AG04450 (cell line): Measurements from ENCODE around the gene COL13A1. TPM values are rescaled to one million over a fixed set of nuclear protein-coding genes. Genes with fewer than 3 reads are reported as not detected.

Experiments
- CTCF ChIA-PET: fragments of 300-600, 350-600 bp; formaldehyde crosslinking; extraction: SDS; loops from one replicate; lab custom pipeline; 2022; ENCODE audit warnings: antibody characterized with exemption, inconsistent platforms; lab: Charles Lee
- POLR2A ChIA-PET: fragments of 350-600 bp; formaldehyde crosslinking; extraction: SDS; loops from one replicate; lab custom pipeline; 2021; ENCODE audit warnings: antibody characterized with exemption, inconsistent platforms; lab: Yijun Ruan, JAX
- DNase-seq: peaks from one replicate; pipeline ENCODE4 v3.0.0-alpha.2; 2011; ENCODE audit warnings: low read depth, low spot score
- H3K27ac ChIP-seq: one replicate; pipeline ENCODE4 v1.5.1; 2012; ENCODE audit warnings: low read depth, low read length, control low read depth
- H3K27me3 ChIP-seq: one replicate; pipeline ENCODE4 v1.6.0; 2012; ENCODE audit warnings: low read length; ENCODE audit not compliant: control insufficient read depth, insufficient read depth
- H3K4me3 ChIP-seq: 2 replicates; pipeline ENCODE4 v1.5.1; 2011; ENCODE audit warnings: mild to moderate bottlenecking, low read depth, low read length, control low read depth
- H3K9me3 ChIP-seq: 2 replicates; pipeline ENCODE4 v1.5.1; 2012; ENCODE audit warnings: low read length; ENCODE audit not compliant: control insufficient read depth, insufficient read depth
- CTCF ChIP-seq: IDR thresholded peaks from 2 replicates; pipeline ENCODE4 v1.5.1; 2011; ENCODE audit warnings: low read depth, low read length, control low read depth, inconsistent platforms
- polyA plus RNA-seq: library from polyadenylated mRNA; depleted of rRNA; stranded (reverse); fragments of >200 nt; gene quantifications from 2 replicates; pipeline ENCODE4 v1.2.3, GENCODE V29; 2011

COL13A1 gene
- polyA plus RNA-seq, 1 experiment, result 13.1 TPM

- no peak for DNase-seq
- H3K27me3 ChIP-seq, result no peaks in the 10 kb centered on the region
- H3K4me3 ChIP-seq, result no peak overlapping the region
- ChIA-PET CTCF (interaction anchor here (2.4 kb wide), 1 partner anchor 114 kb away, joined by 10 read pairs; no protein-coding TSS in a partner anchor), POLR2A (no interaction called here)
- no peaks in the 10 kb centered on the region for H3K9me3 ChIP-seq
- TF ChIP-seq CTCF, result no peak
- no peak overlapping the region for H3K27ac ChIP-seq
Observed at GRCh38 chr10:69902835-69903535, 101.3 kb downstream of the COL13A1 start.

- POLR2A ChIA-PET, result no interaction called here
Observed at GRCh38 chr10:69904533-69904932, 102.8 kb downstream of the COL13A1 start.

GRCh38 chr10:69906425-69906824, 104.7 kb downstream of the COL13A1 start:
- CTCF ChIA-PET, result interaction anchor here (0.5 to 3.0 kb wide), 2 partner anchors 8 to 102 kb away, joined by 3 to 20 read pairs; no protein-coding TSS in a partner anchor

More at GRCh38 chr10:69904533-69904932, 102.8 kb downstream of the COL13A1 start:
- CTCF ChIA-PET, result interaction anchor here (1.0 to 3.0 kb wide), 2 partner anchors 10 to 115 kb away, joined by 3 to 20 read pairs; no protein-coding TSS in a partner anchor
- no peak for TF ChIP-seq CTCF
- no peaks in the 10 kb centered on the region for H3K27me3 ChIP-seq
- DNase-seq, result no peak
- no peak overlapping the region for H3K4me3 ChIP-seq
- H3K9me3 ChIP-seq, result no peaks in the 10 kb centered on the region
- no peak overlapping the region for H3K27ac ChIP-seq

GRCh38 chr10:69907517-69907916, 105.8 kb downstream of the COL13A1 start:
- H3K4me3 ChIP-seq, result no peak overlapping the region
- no peak for TF ChIP-seq CTCF
- no peaks in the 10 kb centered on the region for H3K27me3 ChIP-seq
- POLR2A ChIA-PET, result no interaction called here
- no peaks in the 10 kb centered on the region for H3K9me3 ChIP-seq
- CTCF ChIA-PET, result no interaction called here
- no peak overlapping the region for H3K27ac ChIP-seq
- no peak for DNase-seq

More at GRCh38 chr10:69906425-69906824, 104.7 kb downstream of the COL13A1 start:
- no peaks in the 10 kb centered on the region for H3K9me3 ChIP-seq
- H3K27ac ChIP-seq, result no peak overlapping the region
- POLR2A ChIA-PET, result no interaction called here
- no peak for TF ChIP-seq CTCF
- no peak for DNase-seq
- H3K27me3 ChIP-seq, result no peaks in the 10 kb centered on the region
- no peak overlapping the region for H3K4me3 ChIP-seq

- ChIA-PET POLR2A (no interaction called here), CTCF (no interaction called here)
- no peak for TF ChIP-seq CTCF
- Histone ChIP-seq H3K4me3 (no peak overlapping the region), H3K27ac (no peak overlapping the region), H3K27me3 (no peaks in the 10 kb centered on the region), H3K9me3 (no peaks in the 10 kb centered on the region)
- DNase-seq, result no peak
Observed at GRCh38 chr10:69908124-69908523, 106.4 kb downstream of the COL13A1 start.
